T1000 (cell line): ENCODE measurements around the gene MALL.
"Not testable (repeated sequence)": the region's sequence is repeated elsewhere in the genome, so short reads cannot be mapped to it uniquely, and the experiment has no call there.

ENCODE experiments used
- DNase-seq: peaks from one replicate; lab custom pipeline; 2025; ENCODE audit warnings: mixed read lengths; lab: John Stamatoyannopoulos, UW

MALL gene

DNA sequence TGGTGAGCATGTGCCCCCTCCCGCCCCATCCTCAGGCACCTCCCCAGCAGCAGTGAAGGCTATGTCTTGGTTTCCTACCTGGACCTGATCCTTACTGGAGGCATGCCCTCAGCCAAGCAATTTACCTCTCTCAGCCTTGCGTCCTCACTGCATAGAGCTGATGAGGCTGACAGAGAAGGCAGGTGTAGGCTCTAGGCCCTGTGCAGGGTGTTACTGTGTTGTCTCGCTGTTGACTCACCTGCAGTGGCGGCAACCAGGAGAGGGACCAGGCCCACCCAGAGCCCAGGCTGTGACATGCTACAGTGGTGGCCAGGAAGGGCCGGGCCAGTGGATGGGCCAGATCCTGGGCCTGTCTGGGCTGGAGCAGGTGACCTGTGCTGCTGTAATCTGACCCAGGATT is 65.9 kb downstream of the MALL start:
- DNase-seq, result not testable (repeated sequence)

DNA sequence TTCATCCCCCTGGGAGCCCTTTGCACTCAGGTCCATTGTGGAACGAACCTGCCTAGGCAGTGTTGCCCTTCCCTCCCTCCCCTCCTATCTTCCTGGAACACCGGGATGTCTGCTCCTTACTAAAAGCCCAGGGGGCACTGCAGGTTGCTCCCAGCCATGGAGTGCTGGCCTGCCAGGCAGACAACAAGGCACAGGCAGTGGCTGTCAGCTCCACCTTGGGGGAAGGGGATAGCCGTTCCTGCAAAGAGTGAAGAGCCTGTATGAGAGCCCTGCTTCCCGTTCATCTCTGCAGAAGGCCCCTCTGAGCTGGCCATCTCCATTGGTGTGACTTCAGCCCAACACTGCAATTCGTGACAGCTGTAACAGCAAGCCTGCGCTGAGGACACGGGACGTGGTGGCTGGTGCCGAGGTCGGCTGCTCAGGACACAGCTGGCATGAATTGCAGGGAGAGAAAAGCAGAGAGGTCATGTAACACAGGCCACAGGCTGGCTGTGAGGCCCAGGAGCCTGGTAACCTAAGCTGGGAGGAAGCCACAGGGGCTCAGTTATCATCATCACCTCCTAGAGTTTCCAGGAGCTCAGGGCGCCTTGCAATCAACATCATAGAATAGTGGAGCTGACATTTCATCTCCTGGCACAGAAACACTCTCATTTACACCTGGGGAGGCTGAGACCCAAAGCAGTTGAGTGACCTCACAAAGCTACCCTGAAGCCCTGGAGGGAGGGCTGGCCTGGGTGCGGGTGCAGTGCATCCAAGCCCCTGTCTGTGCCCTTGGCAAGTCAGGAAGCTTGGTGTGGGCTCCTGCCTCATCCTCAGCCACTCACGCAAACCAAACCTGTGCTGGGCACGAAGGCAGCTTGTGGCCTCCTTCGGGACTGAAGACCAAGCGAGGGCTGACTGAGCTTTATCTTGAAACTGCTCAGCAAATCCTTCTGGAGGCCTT is 67.1 kb downstream of the MALL start:
- DNase-seq, result not testable (repeated sequence)

DNA sequence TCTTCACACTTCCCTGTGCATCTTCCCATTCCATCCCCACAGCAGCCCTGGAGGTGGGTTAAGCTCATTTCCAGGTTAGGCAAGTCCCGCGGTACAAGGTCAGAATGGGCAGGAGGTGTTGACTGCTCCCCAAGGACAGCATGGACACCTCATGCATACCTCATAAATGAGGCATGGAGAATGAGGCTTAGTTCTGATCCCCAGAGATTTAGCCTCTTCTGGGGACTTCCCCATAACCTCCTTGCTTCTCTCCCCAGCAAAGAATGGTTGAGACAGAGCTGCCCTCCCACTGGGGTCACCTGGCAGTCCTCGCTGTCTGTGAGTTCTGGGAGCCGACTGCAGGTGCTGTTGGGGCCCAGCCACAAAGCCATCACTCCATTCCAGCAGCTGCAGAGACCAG is 68.4 kb downstream of the MALL start:
- not testable (repeated sequence) for DNase-seq

DNA sequence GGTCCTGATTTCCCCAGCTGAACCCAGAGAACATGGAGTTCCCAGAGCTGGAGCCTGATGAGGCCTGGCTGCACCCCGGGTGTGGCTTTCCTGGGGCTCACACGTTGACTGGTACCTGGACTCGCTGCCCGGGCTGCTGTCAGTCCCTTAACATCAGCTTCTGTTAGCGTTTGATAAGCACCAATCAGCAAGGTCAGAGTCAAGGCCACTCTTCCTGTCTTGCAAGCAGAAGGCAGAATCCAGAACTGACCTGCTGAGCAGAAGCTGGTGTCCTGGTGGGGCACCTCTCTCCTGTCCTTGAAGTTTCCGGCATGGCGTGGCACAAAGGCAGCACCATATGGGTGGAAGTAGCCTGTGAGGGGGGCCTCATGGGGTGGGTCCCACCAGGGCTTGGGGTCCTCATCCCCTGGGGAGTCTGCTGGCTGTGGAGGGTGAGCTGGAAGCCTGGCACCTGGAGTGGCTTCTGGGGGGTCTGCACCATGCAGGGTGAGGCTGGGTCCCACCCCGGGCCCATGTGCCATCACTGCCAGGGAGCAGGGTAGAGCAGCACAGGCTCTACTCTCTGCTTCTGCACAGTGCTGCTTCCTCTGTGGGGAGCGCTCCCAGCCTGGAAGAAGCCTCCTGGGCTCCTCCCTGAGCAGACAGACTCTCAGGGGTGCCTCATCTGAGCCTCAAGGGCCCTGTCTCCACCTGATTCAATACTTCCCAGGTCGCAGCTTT is 73.5 kb downstream of the MALL start:
- DNase-seq, result not testable (repeated sequence)

DNA sequence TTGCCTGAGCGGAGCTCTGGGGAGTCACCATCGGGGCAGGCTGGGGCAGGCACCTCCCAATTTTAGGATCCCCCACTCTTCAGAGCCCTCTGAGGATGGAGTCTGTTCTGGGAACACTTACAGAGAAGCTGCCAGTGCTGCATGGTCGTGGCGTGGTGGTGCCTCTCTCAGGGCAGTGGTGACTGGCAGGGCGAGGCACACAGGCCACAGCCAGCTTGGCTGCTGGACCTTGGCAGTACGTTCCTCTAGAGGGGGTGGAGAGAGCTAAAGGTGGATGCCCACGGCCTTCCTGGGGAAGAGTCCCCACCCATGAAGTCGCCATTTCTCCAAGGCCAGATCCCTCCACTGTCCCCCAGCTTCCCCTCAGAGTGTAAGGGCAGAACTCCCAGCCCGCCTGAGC is 78.3 kb downstream of the MALL start:
- not testable (repeated sequence) for DNase-seq

DNA sequence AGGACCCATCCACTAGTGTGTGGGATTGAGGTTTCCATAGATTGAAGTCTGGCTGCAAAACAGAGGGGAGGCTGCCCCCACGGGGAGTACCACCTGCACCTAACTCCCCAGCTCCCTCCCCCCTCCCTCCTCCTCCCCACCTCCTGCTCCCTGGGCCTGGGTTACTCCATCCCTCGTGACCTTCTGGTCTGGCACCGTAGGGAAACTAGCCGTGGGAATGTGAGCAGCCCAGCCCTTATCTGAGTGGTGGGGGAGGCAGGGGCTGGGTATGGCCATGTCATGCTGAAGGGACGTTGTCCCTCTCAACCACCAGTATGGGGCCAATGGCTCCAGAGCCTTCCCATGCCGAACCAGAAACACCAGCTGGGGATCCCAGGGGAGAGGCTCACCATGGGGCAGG is 80.2 kb downstream of the MALL start:
- not testable (repeated sequence) for DNase-seq

DNA sequence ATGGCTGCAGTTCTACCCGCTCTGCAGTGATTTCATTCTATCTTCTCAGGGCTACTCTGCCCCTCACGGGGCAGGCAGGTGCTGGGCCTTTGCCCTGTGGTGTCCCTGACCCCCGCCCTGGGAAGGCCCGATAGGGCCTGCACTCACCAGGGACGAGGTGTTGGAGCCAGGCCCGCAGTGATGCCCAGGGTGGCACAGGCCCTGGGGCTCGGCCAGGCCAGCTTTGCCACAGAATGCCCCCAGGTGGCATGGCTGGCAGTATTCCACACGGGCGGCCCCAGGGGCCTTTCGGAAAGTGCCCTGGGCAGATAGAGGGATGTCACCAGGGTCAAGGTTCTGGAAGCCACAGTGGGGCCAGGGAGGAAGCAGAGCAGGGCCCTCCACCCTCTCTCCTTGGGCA is 80.7 kb downstream of the MALL start:
- DNase-seq, result not testable (repeated sequence)
